G401.6 (cell line): Measurements from ENCODE around the gene PIAS1.
A peak's percentile ranks its signal among the peaks of the same experiment; 100 is the strongest.
"Not testable (repeated sequence)": the region's sequence is repeated elsewhere in the genome, so short reads cannot be mapped to it uniquely, and the experiment has no call there.

ENCODE experiments used
- FAIRE-seq: peaks from 2 replicates; lab custom pipeline; 2012; peaks lifted over from hg19 to GRCh38; lab: Jason Lieb, UNC

PIAS1 gene

GRCh38 chr15:68220967-68221366 lies 166.9 kb downstream of the PIAS1 start:
- no peak for FAIRE-seq

- not testable (repeated sequence) for FAIRE-seq
Measured at GRCh38 chr15:68221530-68222431, 167.7 kb downstream of the PIAS1 start.

GRCh38 chr15:68222432-68222743 lies 168.3 kb downstream of the PIAS1 start:
- FAIRE-seq: not testable (repeated sequence)

GRCh38 chr15:68223171-68223570 lies 169.1 kb downstream of the PIAS1 start:
- no peak for FAIRE-seq

- no peak for FAIRE-seq
Measured at GRCh38 chr15:68224108-68224507, 170.0 kb downstream of the PIAS1 start.

GRCh38 chr15:68224546-68225250 lies 170.6 kb downstream of the PIAS1 start:
- FAIRE-seq: no peak

- not testable (repeated sequence) for FAIRE-seq
Measured at GRCh38 chr15:68225442-68225841, 171.3 kb downstream of the PIAS1 start.

- no peak for FAIRE-seq
Measured at GRCh38 chr15:68227643-68228142, 173.6 kb downstream of the PIAS1 start.

GRCh38 chr15:68228143-68228970 lies 174.2 kb downstream of the PIAS1 start:
- no peak for FAIRE-seq

GRCh38 chr15:68228971-68229385 lies 174.9 kb downstream of the PIAS1 start:
- FAIRE-seq: no peak

GRCh38 chr15:68229386-68230156 lies 175.5 kb downstream of the PIAS1 start, which contains the start of gene CLN6:
Gene CLN6, minus strand, starts transcription at chr15:68229728. Its CDS starts 144 bp downstream, at chr15:68229584.
- FAIRE-seq: no peak

GRCh38 chr15:68230157-68231100 lies 176.3 kb downstream of the PIAS1 start:
- no peak for FAIRE-seq

- no peak for FAIRE-seq
Measured at GRCh38 chr15:68231102-68231818, 177.1 kb downstream of the PIAS1 start.

GRCh38 chr15:68232449-68232848 lies 178.3 kb downstream of the PIAS1 start:
- no peak for FAIRE-seq

- no peak for FAIRE-seq
Measured at GRCh38 chr15:68232937-68233336, 178.8 kb downstream of the PIAS1 start.

GRCh38 chr15:68234060-68234459 lies 179.9 kb downstream of the PIAS1 start:
- FAIRE-seq: no peak

GRCh38 chr15:68234520-68234919 lies 180.4 kb downstream of the PIAS1 start:
- not testable (repeated sequence) for FAIRE-seq

GRCh38 chr15:68235022-68235421 lies 180.9 kb downstream of the PIAS1 start:
- FAIRE-seq: no peak

GRCh38 chr15:68239025-68239424 lies 184.9 kb downstream of the PIAS1 start:
- FAIRE-seq: peak; percentile 81
